Esophagus (tissue), 2 donors: ENCODE measurements around the gene C5orf15. TPM values are rescaled to one million over a fixed set of nuclear protein-coding genes. Genes with fewer than 3 reads are reported as not detected.
"Not testable (repeated sequence)": the region's sequence is repeated elsewhere in the genome, so short reads cannot be mapped to it uniquely, and the experiment has no call there.

Experiments used
- H3K27ac ChIP-seq, 2 donors: one replicate each; pipeline ENCODE4 v1.5.1; 2013; ENCODE audit warnings: low read depth in 2 of 2, mild to moderate bottlenecking in 2 of 2, inconsistent platforms in 1 of 2, low read length in 1 of 2, moderate library complexity in 1 of 2
- H3K27me3 ChIP-seq, 2 donors: one replicate each; pipeline ENCODE4 v1.6.1; 2013; ENCODE audit warnings: low read length in 2 of 2, control low read depth in 1 of 2, mild to moderate bottlenecking in 1 of 2; ENCODE audit not compliant: insufficient read depth in 2 of 2, control insufficient read depth in 1 of 2
- H3K36me3 ChIP-seq, 2 donors: one replicate each; pipeline ENCODE4 v1.6.1; 2013; ENCODE audit warnings: low read length in 1 of 2; ENCODE audit not compliant: control insufficient read depth in 2 of 2, insufficient read depth in 2 of 2
- H3K4me1 ChIP-seq, 2 donors: one replicate each; pipeline ENCODE4 v1.6.1; 2013; ENCODE audit warnings: low read length in 1 of 2; ENCODE audit not compliant: control insufficient read depth in 2 of 2, insufficient read depth in 2 of 2
- H3K4me3 ChIP-seq, 2 donors: one replicate each; pipeline ENCODE4 v1.5.1; 2013; ENCODE audit warnings: low read length in 2 of 2, mild to moderate bottlenecking in 2 of 2, low read depth in 1 of 2, moderate library complexity in 1 of 2
- H3K9me3 ChIP-seq, 2 donors: one replicate each; pipeline ENCODE4 v1.6.1; 2013; ENCODE audit warnings: mild to moderate bottlenecking in 2 of 2, low read depth in 1 of 2, low read length in 1 of 2, moderate library complexity in 1 of 2; ENCODE audit not compliant: control insufficient read depth in 2 of 2, insufficient read depth in 1 of 2
- WGBS, 2 donors: extraction: QIAGEN DNeasy Blood & Tissue Kit; methylation state at CpG; one replicate each; pipeline ENCODE4 v1.1.7; 2013; 5-methylcytosine and 5-hydroxymethylcytosine counted together
- polyA plus RNA-seq, 2 donors: library from polyadenylated mRNA; stranded (reverse); fragments of 200-250 nt; gene quantifications; one replicate each; pipeline ENCODE4 v1.2.3, GENCODE V29; 2013
- donor health status: healthy with polysubstance abuse.
- donor health status: Bipolar disorder and iron deficiency.

The C5orf15 gene
- polyA plus RNA-seq, 2 donors, result 8.3 to 14.9 TPM

DNA sequence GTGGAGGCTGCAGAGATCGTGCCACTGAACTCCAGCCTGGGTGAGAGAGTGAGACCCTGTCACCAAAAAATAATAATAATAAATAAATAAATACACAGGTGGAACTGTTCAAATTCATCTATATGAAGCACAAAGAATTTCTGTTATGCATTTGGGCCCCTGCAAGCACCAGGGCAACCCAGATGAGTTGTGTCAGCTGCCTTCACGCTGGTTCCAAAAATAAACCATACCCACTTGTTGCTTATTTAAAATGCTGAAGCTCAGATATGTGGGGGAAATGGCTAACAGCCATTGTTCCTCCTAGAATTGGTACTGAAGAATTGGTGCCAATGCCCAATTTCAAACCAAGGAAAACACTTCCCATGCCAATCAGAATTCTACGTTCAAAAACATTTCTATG lies 10.5 kb upstream of the C5orf15 start:
- no peak overlapping the region for H3K27ac ChIP-seq
- H3K4me3 ChIP-seq, result no peak overlapping the region
- H3K9me3 ChIP-seq, result no peaks in the 10 kb centered on the region
- no peaks in the 10 kb centered on the region for H3K4me1 ChIP-seq
- 76 to 90% methylated on average over 3 of the region's 3 CpGs for WGBS, 2 donors
- H3K27me3 ChIP-seq, result no peaks in the 10 kb centered on the region
- peaks cover 6 to 19% of the 10 kb centered on the region in 2 donors for H3K36me3 ChIP-seq

DNA sequence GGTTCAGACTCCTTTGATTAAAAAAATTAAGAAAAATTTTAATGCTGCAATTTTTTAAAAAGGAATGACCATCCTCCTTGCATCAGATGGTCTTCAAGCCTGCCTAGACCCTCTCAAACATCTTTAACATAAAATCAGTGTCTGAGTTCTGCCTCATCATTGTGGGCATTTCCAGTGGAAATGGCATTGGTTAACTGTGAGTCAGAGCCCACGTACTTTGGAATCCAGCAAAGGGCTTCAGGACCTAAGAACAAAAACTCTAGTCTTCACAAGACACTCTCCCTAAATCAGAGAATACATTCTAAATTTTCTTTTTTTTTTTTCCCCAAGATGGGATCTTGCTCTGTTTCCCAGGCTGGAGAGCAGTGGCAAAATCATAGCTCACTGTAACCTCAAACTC lies 9.4 kb upstream of the C5orf15 start:
- Histone ChIP-seq H3K9me3 (no peaks in the 10 kb centered on the region), H3K36me3 (peaks cover 6 to 15% of the 10 kb centered on the region in 2 donors), H3K27me3 (no peaks in the 10 kb centered on the region), H3K4me3 (no peak overlapping the region), H3K4me1 (no peaks in the 10 kb centered on the region), H3K27ac (no peak overlapping the region)
- 39 to 61% methylated on average over 1 of the region's 1 CpG for WGBS, 2 donors

DNA sequence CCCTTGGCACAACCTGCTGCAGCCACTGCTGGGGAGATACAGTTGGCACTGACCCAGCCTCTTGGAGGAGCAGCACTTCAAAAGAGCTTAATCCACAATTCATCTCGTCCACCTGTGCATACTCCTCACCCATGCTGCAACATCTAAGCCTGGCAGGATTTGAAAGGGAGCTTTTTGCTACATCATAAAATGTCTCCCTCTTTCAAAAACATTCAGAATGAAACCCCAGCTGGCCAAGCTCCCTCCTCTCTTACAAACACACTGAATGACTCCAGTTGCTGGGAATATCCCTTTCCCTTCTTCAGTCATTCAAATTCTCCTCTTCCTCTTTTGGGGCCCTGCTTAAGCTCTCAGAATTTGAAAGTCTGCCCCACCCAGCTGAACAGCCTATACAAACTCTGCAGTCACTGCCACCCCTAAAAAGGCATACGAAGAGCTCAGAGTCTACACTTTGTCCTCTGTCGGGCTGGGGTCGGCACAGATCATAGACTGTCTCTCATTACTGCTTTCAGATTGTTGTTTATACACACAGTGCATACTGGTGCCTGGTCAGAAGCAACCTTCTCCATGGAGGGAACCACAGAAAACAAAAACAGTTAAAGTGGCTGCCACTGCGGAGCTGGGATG lies 8.8 kb upstream of the C5orf15 start:
- H3K4me1 ChIP-seq, result no peaks in the 10 kb centered on the region
- WGBS, 2 donors, result 45 to 52% methylated on average over 5 of the region's 5 CpGs
- no peaks in the 10 kb centered on the region for H3K9me3 ChIP-seq
- H3K27ac ChIP-seq, result peak overlapping the region; percentile 6 to 66
- peaks cover 6 to 15% of the 10 kb centered on the region in 2 donors for H3K36me3 ChIP-seq
- no peak overlapping the region for H3K4me3 ChIP-seq
- H3K27me3 ChIP-seq, result no peaks in the 10 kb centered on the region

DNA sequence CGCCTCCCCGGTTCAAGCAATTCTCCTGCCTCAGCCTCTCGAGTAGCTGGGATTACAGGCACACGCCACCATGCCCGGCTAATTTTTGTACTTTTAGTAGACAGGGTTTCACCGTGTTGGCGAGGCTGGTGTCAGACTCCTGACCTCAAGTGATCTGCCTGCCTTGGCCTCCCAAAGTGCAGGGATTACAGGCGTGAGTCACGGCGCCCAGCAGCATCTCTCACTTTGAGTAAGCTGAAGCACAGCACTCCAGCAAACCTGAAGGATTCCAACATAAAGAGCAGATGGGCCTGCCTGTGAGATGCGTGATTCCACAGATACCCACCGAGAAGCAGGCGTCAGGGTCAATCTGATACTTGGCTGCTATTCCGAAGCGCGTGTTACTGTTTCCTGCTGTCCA lies 7.1 kb upstream of the C5orf15 start:
- not testable (repeated sequence) for H3K27me3 ChIP-seq, H3K4me1 ChIP-seq, H3K9me3 ChIP-seq, H3K4me3 ChIP-seq, H3K27ac ChIP-seq
- WGBS, 2 donors, result 93 to 97% methylated on average over 16 of the region's 16 CpGs
- peaks cover 6 to 15% of the 10 kb centered on the region in 2 donors for H3K36me3 ChIP-seq

DNA sequence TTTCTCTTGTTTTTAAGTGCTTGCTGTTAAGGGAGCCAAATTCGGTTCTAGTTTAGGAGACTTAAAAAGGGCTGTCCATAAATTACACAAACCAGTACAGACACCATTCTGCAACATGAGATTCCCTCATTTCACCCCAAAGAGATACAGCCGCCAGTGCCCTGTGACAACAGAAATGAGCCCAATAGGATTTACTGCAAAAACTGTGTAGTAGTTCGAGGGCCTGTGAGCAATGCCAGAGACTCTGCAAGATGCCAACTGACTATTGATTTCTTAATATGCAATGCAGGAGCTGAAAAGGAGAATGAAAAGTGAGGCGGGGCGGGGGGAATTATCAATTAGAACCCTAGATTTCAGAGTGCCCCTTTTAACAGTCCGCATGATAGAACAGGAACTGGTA lies 5.7 kb upstream of the C5orf15 start:
- peaks cover 3 to 15% of the 10 kb centered on the region in 2 donors for H3K36me3 ChIP-seq
- H3K9me3 ChIP-seq, result no peaks in the 10 kb centered on the region
- WGBS, 2 donors, result 74 to 81% methylated on average over 6 of the region's 6 CpGs
- no peaks in the 10 kb centered on the region for H3K27me3 ChIP-seq
- no peak overlapping the region for H3K4me3 ChIP-seq
- no peaks in the 10 kb centered on the region for H3K4me1 ChIP-seq
- no peak overlapping the region for H3K27ac ChIP-seq

DNA sequence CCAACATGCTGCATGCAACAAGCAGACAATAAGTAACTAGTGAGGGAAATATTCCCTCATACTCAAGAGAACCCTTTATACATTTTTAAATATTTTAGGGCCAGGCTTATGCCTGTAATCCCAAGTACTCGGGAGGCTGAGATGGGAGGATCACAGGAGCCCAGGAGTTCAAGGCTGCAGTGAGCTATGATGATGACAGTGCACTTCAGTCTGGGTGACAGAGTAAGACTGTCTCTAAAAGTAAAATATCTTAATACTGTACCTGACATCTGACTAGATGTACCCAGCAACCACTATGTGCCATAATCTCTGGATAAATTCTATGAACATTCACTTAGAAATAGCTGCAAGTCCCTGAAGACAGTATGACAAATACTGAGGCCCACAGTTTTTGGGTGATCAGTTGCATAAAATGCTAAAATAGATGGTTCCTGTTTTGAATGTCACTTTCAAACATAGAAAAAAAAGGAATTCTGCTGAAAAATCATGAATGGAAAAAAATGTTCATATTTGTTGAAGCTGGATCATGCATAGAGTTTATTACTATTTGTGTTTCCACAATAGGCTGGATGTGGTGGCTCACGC lies 2.0 kb upstream of the C5orf15 start:
- H3K27ac ChIP-seq, result no peak overlapping the region
- no peaks in the 10 kb centered on the region for H3K4me1 ChIP-seq
- H3K27me3 ChIP-seq, result no peaks in the 10 kb centered on the region
- H3K9me3 ChIP-seq, result no peaks in the 10 kb centered on the region
- H3K4me3 ChIP-seq, result no peak overlapping the region
- peaks cover 0 to 9% of the 10 kb centered on the region in 2 donors for H3K36me3 ChIP-seq
- WGBS, 2 donors, result 82 to 86% methylated on average over 2 of the region's 2 CpGs

DNA sequence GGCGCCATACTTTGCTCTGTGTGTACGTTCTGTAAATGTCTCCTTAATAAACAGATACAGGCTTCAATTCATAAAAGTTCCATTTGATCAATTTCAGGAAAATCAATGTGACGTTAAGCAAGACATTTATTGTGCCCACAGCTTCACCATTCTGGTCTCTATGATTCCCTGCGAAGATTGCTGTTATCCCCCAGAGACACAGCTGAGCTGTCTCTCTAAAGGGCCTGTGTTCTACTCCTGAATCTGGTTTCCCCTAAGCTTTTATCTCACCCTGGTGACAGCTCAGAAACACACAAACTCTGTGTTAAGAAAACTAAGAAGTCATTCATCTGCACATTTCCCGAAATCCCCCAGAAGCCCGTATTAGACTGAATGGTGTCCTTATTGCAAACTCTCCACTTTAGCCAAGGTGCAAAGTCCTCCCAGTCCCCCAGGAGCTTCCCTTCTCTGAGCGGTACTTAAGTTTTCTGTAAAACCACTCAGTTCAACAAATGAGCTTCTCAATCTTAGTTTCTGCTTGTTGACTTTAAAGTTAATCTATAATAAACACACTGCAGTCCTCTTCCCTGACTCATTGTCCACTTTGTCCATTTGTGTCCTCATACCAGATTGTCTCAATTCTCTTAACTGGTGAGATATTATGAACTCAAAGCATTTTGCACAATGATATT lies 1.4 kb upstream of the C5orf15 start:
- H3K36me3 ChIP-seq, result peaks cover 0 to 8% of the 10 kb centered on the region in 2 donors
- H3K9me3 ChIP-seq, result no peaks in the 10 kb centered on the region
- no peak overlapping the region for H3K4me3 ChIP-seq
- no peaks in the 10 kb centered on the region for H3K27me3 ChIP-seq
- 74 to 82% methylated on average over 7 of the region's 7 CpGs for WGBS, 2 donors
- H3K4me1 ChIP-seq, result no peaks in the 10 kb centered on the region
- peak overlapping the region in 1 of 2 donors; percentile 24 for H3K27ac ChIP-seq

DNA sequence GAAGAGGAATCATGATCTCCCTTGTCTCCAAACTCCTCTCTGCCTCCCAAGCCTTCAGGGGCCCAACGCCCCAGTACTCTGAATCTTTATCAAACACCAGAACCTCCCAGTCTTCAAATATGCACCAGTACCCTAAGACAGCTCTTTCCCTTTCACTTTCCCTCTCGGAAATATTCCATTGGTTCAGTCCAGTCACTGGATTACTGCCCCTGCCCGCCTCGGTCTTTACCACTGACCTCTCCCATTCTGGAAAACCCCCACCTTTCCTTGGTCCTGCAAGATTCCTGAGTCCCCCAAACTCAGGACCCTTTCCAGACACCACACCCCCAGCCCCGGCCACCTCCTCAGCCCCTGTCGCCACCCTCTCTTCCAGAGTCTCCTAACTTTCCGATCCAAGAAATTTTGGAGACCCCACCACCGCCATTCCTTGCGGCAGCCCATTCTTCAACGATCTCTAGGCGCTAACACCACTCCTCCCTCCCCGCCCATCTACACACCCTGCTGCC lies 674 bp downstream of the C5orf15 start:
- H3K4me1 ChIP-seq, result no peaks in the 10 kb centered on the region
- WGBS, 2 donors, result 1% methylated on average over 12 of the region's 12 CpGs
- no peaks in the 10 kb centered on the region for H3K36me3 ChIP-seq
- no peaks in the 10 kb centered on the region for H3K27me3 ChIP-seq
- no peaks in the 10 kb centered on the region for H3K9me3 ChIP-seq
- peak overlapping the region; percentile 96 to 98 for H3K4me3 ChIP-seq
- H3K27ac ChIP-seq, result peak overlapping the region; percentile 81 to 95

DNA sequence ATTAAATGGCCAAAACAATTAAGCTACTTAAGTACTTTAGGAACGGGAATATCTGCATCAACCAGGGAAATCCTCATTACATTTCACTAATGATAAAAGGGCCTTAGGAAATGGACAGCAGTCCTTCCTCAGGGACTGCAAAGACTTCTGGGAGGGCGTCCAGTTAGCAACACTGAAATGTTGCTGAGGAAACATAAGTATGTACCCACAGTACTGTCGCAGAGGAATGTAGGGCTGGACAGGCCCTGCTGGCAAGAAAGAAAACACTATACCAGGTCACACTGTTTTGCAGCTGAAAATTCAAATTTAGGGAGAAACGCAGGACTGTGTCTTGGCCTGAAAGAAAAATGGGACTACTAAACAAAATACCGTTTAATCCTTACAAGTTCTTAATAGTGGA lies 1.3 kb downstream of the C5orf15 start:
- 62 to 63% methylated on average over 5 of the region's 5 CpGs for WGBS, 2 donors
- H3K27ac ChIP-seq, result no peak overlapping the region

More for the DNA sequence above, 1.3 kb downstream of the C5orf15 start:
- Histone ChIP-seq H3K36me3 (no peaks in the 10 kb centered on the region), H3K27me3 (no peaks in the 10 kb centered on the region), H3K4me1 (no peaks in the 10 kb centered on the region), H3K9me3 (no peaks in the 10 kb centered on the region), H3K4me3 (peak overlapping the region in 1 of 2 donors; percentile 96)
